AML-193 (cell line): Measurements from ENCODE around the gene CD48.
A peak's percentile ranks its signal among the peaks of the same experiment; 100 is the strongest.

Experiments
- DNase-seq, 2 experiments: peaks; one replicate each; lab custom pipeline; 2025; lab: John Stamatoyannopoulos, UW

Gene CD48

GRCh38 chr1:160676869-160677597 is 34.6 kb downstream of the CD48 start:
- no peak for DNase-seq

GRCh38 chr1:160675641-160676410 is 35.8 kb downstream of the CD48 start:
- peak; percentile 57 to 77 for DNase-seq

GRCh38 chr1:160674415-160674814 is 37.2 kb downstream of the CD48 start:
- no peak for DNase-seq

- DNase-seq = no peak
These were observed 38.6 kb downstream of the CD48 start for GRCh38 chr1:160672789-160673695.

DNA sequence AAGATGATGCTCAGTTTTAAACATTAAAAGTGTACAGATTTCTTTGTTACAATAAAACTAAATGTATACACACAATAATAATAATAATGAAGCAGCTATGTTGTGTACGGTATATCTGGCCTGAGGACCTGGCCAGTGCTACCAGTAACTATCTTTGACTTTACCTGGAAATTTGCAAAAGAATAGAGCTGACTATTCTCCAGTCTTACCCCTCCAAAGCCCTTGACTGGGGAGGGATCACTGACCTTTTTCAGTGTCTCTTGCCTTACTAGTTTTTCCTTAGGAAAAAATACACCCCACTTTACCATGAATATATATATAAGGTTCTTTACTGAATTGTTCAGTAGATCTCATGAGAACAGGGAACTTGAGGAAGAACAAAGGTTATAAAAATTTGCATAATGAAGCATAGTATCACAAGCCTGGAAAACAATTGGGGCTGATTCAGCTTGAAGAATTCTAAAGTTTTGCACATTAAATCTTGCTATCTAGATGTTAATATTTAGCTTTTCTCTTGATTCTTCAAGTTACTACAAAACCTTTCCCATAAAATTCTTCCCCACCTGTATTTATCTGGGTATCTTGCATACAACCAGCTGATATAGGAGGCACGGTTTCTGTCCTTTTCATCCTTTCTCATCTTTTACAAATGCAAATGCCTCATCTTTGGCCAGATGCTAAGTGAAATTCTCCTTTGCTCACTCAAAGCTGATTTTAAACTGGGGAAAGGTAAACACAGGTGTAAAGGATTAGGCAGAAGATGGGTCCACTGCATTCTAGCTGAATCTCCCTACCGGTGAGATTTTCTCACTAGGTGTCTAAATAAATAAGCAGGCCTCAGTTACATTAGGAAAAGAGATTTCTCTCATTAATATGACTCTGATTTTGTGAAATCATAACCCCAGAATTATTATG is 39.8 kb downstream of the CD48 start:
- no peak for DNase-seq

DNA sequence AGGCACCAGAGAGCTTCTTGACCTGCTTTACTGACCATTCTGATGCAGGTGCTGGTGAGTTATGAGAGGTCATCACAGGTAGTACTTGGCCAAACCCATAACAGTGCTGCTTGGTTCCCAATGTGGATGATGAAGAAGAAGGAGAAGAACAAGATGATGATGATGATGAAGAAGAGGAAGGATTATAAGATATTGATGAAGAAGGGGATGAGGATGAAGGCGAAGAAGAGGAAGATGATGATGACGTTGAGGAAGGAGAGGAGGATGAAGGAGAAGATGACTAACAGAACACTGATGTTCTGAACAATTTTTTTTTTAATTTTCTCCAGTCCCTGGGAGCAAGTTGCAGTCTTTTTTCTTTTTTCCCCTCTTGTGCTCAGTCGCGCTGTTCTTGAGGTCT is 40.9 kb downstream of the CD48 start:
- no peak for DNase-seq

GRCh38 chr1:160669802-160670201 is 41.8 kb downstream of the CD48 start:
- DNase-seq = no peak

- DNase-seq = no peak
These were observed 42.3 kb downstream of the CD48 start for GRCh38 chr1:160669276-160669675.

- DNase-seq = no peak
These were observed 43.7 kb downstream of the CD48 start for GRCh38 chr1:160667896-160668295.

GRCh38 chr1:160666079-160666442 is 45.6 kb downstream of the CD48 start:
- DNase-seq = no peak

- peak; percentile 89 to 91 for DNase-seq
These were observed 46.1 kb downstream of the CD48 start for GRCh38 chr1:160665330-160666078.

- no peak for DNase-seq
These were observed 47.0 kb downstream of the CD48 start for GRCh38 chr1:160664573-160665051.

DNA sequence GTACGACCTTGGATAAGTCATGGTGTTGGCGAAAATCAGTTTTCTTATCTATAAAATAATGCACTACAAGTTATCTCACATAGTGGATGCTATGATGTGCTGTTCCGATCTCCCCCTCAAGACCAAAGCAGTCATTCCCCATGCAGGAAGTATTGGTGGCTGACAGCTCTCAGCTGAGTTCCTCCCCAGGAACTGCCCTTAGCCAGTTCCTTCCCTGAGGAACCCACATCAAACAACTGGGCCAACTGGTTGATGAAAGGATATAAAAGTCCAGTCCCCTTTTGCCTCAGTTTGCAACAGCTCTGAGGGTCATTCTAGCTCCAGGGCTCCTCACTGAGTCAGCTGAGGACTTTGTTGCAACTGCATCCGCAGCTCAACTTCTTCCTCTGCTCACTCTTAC is 48.7 kb downstream of the CD48 start:
- peak in 1 of 2 experiments; percentile 8 for DNase-seq

- no peak for DNase-seq
These were observed 52.1 kb downstream of the CD48 start for GRCh38 chr1:160659566-160659965.

DNA sequence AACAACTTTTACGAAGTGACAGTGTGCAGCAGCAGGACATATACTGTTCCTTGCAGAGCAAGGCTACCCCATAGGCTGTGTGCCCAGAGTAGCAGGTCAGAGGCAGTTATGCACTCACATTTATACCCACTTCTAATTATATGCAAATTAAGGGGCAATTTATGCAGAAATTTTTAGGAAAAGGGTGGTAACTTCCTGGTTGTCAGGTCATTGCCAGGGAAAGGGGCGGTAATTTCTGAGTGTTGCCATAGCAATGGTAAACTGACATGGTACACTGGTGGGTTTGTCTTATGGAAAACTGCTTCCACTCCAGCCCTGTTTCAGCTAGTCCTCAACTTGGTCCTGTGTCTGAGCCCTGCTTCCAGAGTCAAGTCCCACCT is 52.8 kb downstream of the CD48 start:
- no peak for DNase-seq

- no peak for DNase-seq
These were observed 53.3 kb downstream of the CD48 start for GRCh38 chr1:160658162-160658813.

DNA sequence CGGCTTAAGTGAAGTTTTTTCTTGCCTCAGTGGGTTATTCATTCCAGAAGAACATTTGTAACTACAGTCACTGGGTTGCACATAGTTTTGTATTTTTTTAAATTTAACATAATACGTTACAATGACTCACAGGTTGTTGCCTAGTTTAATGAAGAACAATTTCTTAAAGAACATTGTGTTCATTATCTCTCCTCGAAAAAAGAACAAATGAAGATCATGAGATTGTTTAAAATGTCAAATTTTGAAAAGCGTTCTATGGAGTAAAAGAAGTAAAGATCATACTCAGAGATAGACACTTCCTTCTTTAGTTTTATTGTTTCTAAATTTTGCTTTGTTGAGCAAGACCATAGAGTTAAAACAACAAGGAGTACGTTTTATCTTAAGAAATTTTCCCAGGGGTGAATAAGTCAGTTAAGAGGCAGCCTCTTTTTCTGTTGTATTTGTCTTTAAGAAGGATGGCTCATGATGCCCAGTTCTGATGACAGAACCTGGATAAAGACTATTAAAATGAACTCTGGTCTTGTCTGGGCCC is 54.3 kb downstream of the CD48 start:
- peak; percentile 53 to 61 for DNase-seq

DNA sequence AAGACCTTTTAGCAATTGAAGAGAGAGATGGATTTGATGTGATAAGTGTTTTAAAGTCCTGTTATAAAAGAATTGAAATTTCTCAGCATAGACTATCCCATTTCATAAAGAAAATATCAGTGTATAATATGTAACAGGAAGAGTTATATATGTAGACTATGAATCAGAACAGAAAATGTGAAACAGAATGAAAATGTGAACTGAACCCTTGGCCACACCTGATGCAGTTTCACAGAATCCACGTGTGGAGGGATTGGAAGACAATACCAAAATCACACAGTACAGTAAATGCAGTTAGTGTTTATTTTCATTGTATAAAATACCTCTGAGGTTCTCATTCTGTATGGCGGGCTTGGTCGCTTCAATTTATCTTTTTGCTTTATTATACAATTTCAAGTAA is 54.9 kb downstream of the CD48 start:
- DNase-seq = no peak

DNA sequence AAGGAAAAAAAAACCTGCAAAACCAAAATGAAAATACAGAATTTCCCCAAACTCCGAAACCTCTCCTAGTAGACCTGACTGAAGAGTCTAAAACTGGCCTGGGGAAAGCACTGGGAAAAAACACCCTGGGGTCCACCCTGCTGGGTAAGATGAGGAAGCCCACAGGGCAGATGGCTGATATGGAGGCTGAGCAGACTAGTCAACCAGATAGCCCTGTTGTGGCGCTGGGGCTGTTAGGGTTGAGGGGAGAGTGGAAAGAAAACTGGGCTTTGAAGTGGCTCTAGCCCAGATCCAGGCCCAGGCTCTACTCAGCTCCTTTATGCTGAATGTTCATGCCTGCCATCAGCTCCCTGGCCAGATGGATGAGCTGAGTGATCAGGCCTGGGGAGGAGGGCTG is 58.0 kb downstream of the CD48 start:
- DNase-seq = no peak
